Measurements from ENCODE around the gene DTD2. TPM values are rescaled to one million over a fixed set of nuclear protein-coding genes. Genes with fewer than 3 reads are reported as not detected.

DTD2 gene
- total and polyA plus RNA-seq, 2 of the 4 experiments (the other 2 are of a cell fraction) = 16.9 to 24.9 TPM

- no TSS peak for BruUV-seq (replicated peaks)
- DNase-seq (no peak), ATAC-seq (ENCODE audit: low read depth) (no peak)
- no peak overlapping the region for H3K27ac ChIP-seq (ENCODE audit: insufficient read depth, low read length)
- H2AFZ ChIP-seq (replicated peaks; ENCODE audit: low read length, poor library complexity) = no peak overlapping the region
- CTCF ChIA-PET = interaction anchor here (1.2 kb wide), 1 partner anchor 10 kb away, joined by 3 read pairs; no protein-coding TSS in a partner anchor
- no peak overlapping the region for H3K56ac ChIP-seq (ENCODE audit: extremely low read depth, insufficient read depth, low read length)
- TF ChIP-seq MXI1 (IDR thresholded peaks at IDR 0.05; ENCODE audit: borderline replicate concordance, low read depth, low read length) (no peak), SMC3 (IDR thresholded peaks at IDR 0.05; ENCODE audit: low read depth, low read length) (no peak), MAFK (IDR thresholded peaks at IDR 0.05; ENCODE audit: low read depth, low read length) (no peak), RFX5 (IDR thresholded peaks at IDR 0.05; ENCODE audit: low read depth, low read length) (no peak), CTCF (conservative IDR thresholded peaks at IDR 0.05; ENCODE audit: low read depth, low read length) (no peak), CEBPB (IDR thresholded peaks at IDR 0.05; ENCODE audit: low read depth, low read length) (no peak), RAD21 (IDR thresholded peaks at IDR 0.05; ENCODE audit: low read length) (no peak), POLR2A (IDR thresholded peaks at IDR 0.05; ENCODE audit: low read depth, low read length) (no peak), BHLHE40 (IDR thresholded peaks at IDR 0.05; ENCODE audit: low read depth, low read length) (no peak), CHD1 (IDR thresholded peaks at IDR 0.05; ENCODE audit: low read depth, low read length) (no peak), RCOR1 (IDR thresholded peaks at IDR 0.05; ENCODE audit: insufficient replicate concordance, low read length) (no peak), NFE2L2 (IDR thresholded peaks at IDR 0.05; ENCODE audit: low read depth, low read length) (no peak), MAZ (IDR thresholded peaks at IDR 0.05; ENCODE audit: borderline replicate concordance, low read depth, low read length) (no peak), FOS (IDR thresholded peaks at IDR 0.05; ENCODE audit: low read depth, low read length) (no peak)
- TF ChIP-seq, protein P1, sequence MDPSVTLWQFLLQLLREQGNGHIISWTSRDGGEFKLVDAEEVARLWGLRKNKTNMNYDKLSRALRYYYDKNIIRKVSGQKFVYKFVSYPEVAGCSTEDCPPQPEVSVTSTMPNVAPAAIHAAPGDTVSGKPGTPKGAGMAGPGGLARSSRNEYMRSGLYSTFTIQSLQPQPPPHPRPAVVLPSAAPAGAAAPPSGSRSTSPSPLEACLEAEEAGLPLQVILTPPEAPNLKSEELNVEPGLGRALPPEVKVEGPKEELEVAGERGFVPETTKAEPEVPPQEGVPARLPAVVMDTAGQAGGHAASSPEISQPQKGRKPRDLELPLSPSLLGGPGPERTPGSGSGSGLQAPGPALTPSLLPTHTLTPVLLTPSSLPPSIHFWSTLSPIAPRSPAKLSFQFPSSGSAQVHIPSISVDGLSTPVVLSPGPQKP (IDR thresholded peaks at IDR 0.05; ENCODE audit: borderline replicate concordance, low read depth, low read length) = no peak
- TF ChIP-seq, protein P2, sequence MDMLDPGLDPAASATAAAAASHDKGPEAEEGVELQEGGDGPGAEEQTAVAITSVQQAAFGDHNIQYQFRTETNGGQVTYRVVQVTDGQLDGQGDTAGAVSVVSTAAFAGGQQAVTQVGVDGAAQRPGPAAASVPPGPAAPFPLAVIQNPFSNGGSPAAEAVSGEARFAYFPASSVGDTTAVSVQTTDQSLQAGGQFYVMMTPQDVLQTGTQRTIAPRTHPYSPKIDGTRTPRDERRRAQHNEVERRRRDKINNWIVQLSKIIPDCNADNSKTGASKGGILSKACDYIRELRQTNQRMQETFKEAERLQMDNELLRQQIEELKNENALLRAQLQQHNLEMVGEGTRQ (IDR thresholded peaks at IDR 0.05; ENCODE audit: low read depth, low read length) = no peak
- in situ Hi-C loops (cut with MboI; ENCODE audit: low sequenced_read_pairs) = no loop called here
- H3K18ac ChIP-seq (ENCODE audit: low read depth, low read length) = no peak overlapping the region
- intact Hi-C loops (cut with micrococcal nuclease) = no loop called here
- no peak overlapping the region for H4K8ac ChIP-seq (ENCODE audit: low read depth in 2 of 2, low read length in 2 of 2)
- H3K27me3 ChIP-seq (ENCODE audit: control insufficient read depth, insufficient read depth, low read length) = no peaks in the 10 kb centered on the region
- H2BK15ac ChIP-seq (ENCODE audit: low read depth, low read length) = no peak overlapping the region
- peaks cover 0 to 3% of the 10 kb centered on the region in 2 experiments; a peak in 1 of 4 replicates for H3K79me1 ChIP-seq (ENCODE audit: low read depth in 1 of 2, low read length in 2 of 2)
- H4K91ac ChIP-seq (ENCODE audit: insufficient read depth, low read depth, low read length) = no peak overlapping the region
- no peak overlapping the region for H4K5ac ChIP-seq (ENCODE audit: low read depth, low read length)
- no peak overlapping the region for H3K4me3 ChIP-seq (ENCODE audit: insufficient read depth, low read depth, low read length)
- no peak overlapping the region for H2AK9ac ChIP-seq (replicated peaks; ENCODE audit: low read depth, low read length, poor library complexity)
- no peak overlapping the region for H3K4me2 ChIP-seq (ENCODE audit: low read depth, low read length)
- H3K14ac ChIP-seq (replicated peaks; ENCODE audit: low read depth, low read length) = 0 out of 2 replicates have a peak overlapping the region, but pooled peaks have one; percentile 51
- peaks cover 2% of the 10 kb centered on the region; the same call in 1 of the 2 replicates for H3K4me1 ChIP-seq (ENCODE audit: control insufficient read depth, insufficient read depth, low read length)
- no peaks in the 10 kb centered on the region for H3K9me3 ChIP-seq (ENCODE audit: control insufficient read depth, insufficient read depth, low read length)
- H3K4ac ChIP-seq (ENCODE audit: low read depth, low read length) = no peak overlapping the region
- no peak overlapping the region for H3K9ac ChIP-seq (ENCODE audit: low read depth, low read length)
- POLR2A ChIA-PET (ENCODE audit: unreplicated experiment) = no interaction called here
- H3K23ac ChIP-seq (ENCODE audit: low read depth, low read length) = no peak overlapping the region
- H3K9me1 ChIP-seq (ENCODE audit: insufficient read depth, low read length) = no peaks in the 10 kb centered on the region; the same call in 1 of the 2 replicates
- no CpG with 5 or more reads among the region's 2 CpGs for WGBS, 2 experiments (ENCODE audit: extremely low coverage in 2 of 2, insufficient read length in 1 of 2)
- H3K36me3 ChIP-seq (ENCODE audit: control insufficient read depth, insufficient read depth, low read length) = no peaks in the 10 kb centered on the region
- H2AK5ac ChIP-seq (ENCODE audit: low read depth, low read length) = no peak overlapping the region
- no peak overlapping the region for H2BK120ac ChIP-seq (ENCODE audit: low read depth, low read length)
- H4K20me1 ChIP-seq (ENCODE audit: insufficient read depth, low read length) = no peaks in the 10 kb centered on the region
- dilution Hi-C loops (cut with HindIII; ENCODE audit: low sequenced_read_pairs, unreplicated experiment) = no loop called here
- no peak overlapping the region for H2BK5ac ChIP-seq (ENCODE audit: low read depth, low read length, poor library complexity, severe bottlenecking)
- H2BK20ac ChIP-seq (ENCODE audit: low read depth, low read length) = no peak overlapping the region
Measured at GRCh38 chr14:31439561-31439960, 17.7 kb downstream of the DTD2 start.
